Neuronal stem cell (in vitro differentiated cells): ENCODE data around the gene PRKCI.
"Not testable (repeated sequence)": the region's sequence is repeated elsewhere in the genome, so short reads cannot be mapped to it uniquely, and the experiment has no call there.

Experiments used
- DNase-seq: peaks from one replicate; pipeline ENCODE4 v3.0.0-alpha.2; 2013; ENCODE audit warnings: low spot score
- H2AFZ ChIP-seq: one replicate; pipeline ENCODE4 v1.6.1; 2013; ENCODE audit warnings: mild to moderate bottlenecking, low read length, inconsistent platforms
- H2AK5ac ChIP-seq: 2 replicates; pipeline ENCODE4 v1.6.1; 2013; ENCODE audit warnings: low read depth, mild to moderate bottlenecking, inconsistent platforms, low read length, moderate library complexity, mixed read lengths
- H2BK120ac ChIP-seq: 2 replicates; pipeline ENCODE4 v1.6.1; 2013; ENCODE audit warnings: low read depth, mild to moderate bottlenecking, inconsistent platforms, low read length, moderate library complexity, mixed read lengths
- H2BK12ac ChIP-seq: one replicate; pipeline ENCODE4 v1.6.1; 2013; ENCODE audit warnings: low read length, inconsistent platforms
- H2BK15ac ChIP-seq: 2 replicates; pipeline ENCODE4 v1.6.1; 2013; ENCODE audit warnings: mild to moderate bottlenecking, low read length, inconsistent platforms, mixed read lengths
- H2BK5ac ChIP-seq: one replicate; pipeline ENCODE4 v1.6.1; 2013; ENCODE audit warnings: inconsistent platforms, mild to moderate bottlenecking, low read length, moderate library complexity
- H3K14ac ChIP-seq: one replicate; pipeline ENCODE4 v1.6.1; 2013; ENCODE audit warnings: low read length, inconsistent platforms
- H3K18ac ChIP-seq: 2 replicates; pipeline ENCODE4 v1.6.1; 2013; ENCODE audit warnings: low read length, inconsistent platforms
- H3K23ac ChIP-seq: 2 replicates; pipeline ENCODE4 v1.6.1; 2013; ENCODE audit warnings: low read depth, mild to moderate bottlenecking, mixed read lengths, low read length, inconsistent platforms; ENCODE audit not compliant: poor library complexity
- H3K27ac ChIP-seq: replicated peaks from 3 replicates; pipeline ENCODE4 v1.5.1; 2013; ENCODE audit warnings: low read length, inconsistent platforms
- H3K27me3 ChIP-seq, 3 experiments: 2 replicates each; pipeline ENCODE4 v1.6.1; 2013; ENCODE audit warnings: low read length in 3 of 3, mild to moderate bottlenecking in 2 of 3, inconsistent platforms in 1 of 3, low read depth in 1 of 3, mixed read lengths in 1 of 3, moderate library complexity in 1 of 3; ENCODE audit not compliant: control insufficient read depth in 3 of 3, insufficient read depth in 3 of 3
- H3K36me3 ChIP-seq, 2 donors: replicated peaks in 1 of 2; 2 replicates each; pipeline ENCODE4 v1.6.1; 2013; ENCODE audit warnings: low read length in 2 of 2; ENCODE audit not compliant: control insufficient read depth in 2 of 2, insufficient read depth in 2 of 2
- H3K4ac ChIP-seq: 2 replicates; pipeline ENCODE4 v1.6.1; 2013; ENCODE audit warnings: inconsistent platforms, mild to moderate bottlenecking, low read length, moderate library complexity
- H3K4me1 ChIP-seq, 2 donors: 1 replicate in 1 of 2; 2 replicates in 1 of 2; pipeline ENCODE4 v1.6.1; 2013; ENCODE audit warnings: low read length in 2 of 2, low read depth in 1 of 2; ENCODE audit not compliant: control insufficient read depth in 2 of 2, insufficient read depth in 1 of 2
- H3K4me2 ChIP-seq: one replicate; pipeline ENCODE4 v1.6.1; 2013; ENCODE audit warnings: mild to moderate bottlenecking, low read length, inconsistent platforms; ENCODE audit not compliant: insufficient read depth, poor library complexity, severe bottlenecking
- H3K4me3 ChIP-seq, 2 donors: 2 replicates each; pipeline ENCODE4 v1.5.1; 2013; ENCODE audit warnings: low read length in 2 of 2, mild to moderate bottlenecking in 2 of 2, inconsistent platforms in 1 of 2, moderate library complexity in 1 of 2
- H3K79me1 ChIP-seq: one replicate; pipeline ENCODE4 v1.6.1; 2013; ENCODE audit warnings: low read depth, mild to moderate bottlenecking, inconsistent platforms, low read length, moderate library complexity
- H3K9ac ChIP-seq: one replicate; pipeline ENCODE4 v1.6.1; 2013; ENCODE audit warnings: mild to moderate bottlenecking, low read depth, low read length, inconsistent platforms; ENCODE audit not compliant: poor library complexity
- H3K9me3 ChIP-seq, 2 donors: replicated peaks in 1 of 2; 2 replicates each; pipeline versions ENCODE3 to v1.6.1; 2013; ENCODE audit warnings: low read length in 2 of 2, mild to moderate bottlenecking in 2 of 2, inconsistent platforms in 1 of 2, low read depth in 1 of 2, mixed read lengths in 1 of 2, moderate library complexity in 1 of 2; ENCODE audit not compliant: control insufficient read depth in 2 of 2, insufficient read depth in 1 of 2
- H4K8ac ChIP-seq: one replicate; pipeline ENCODE4 v1.6.1; 2013; ENCODE audit warnings: low read depth, mild to moderate bottlenecking, inconsistent platforms, low read length, moderate library complexity
- H4K91ac ChIP-seq: one replicate; pipeline ENCODE4 v1.6.1; 2013; ENCODE audit warnings: low read length, low read depth, mild to moderate bottlenecking, inconsistent platforms; ENCODE audit not compliant: poor library complexity
- WGBS, 2 donors: extraction: QIAGEN DNeasy Blood & Tissue Kit; methylation state at CpG; one replicate each; pipeline ENCODE4 v1.1.7; 2013; ENCODE audit warnings: missing lambda C conversion rate in 2 of 2, mixed read lengths in 1 of 2; ENCODE audit not compliant: insufficient read length in 2 of 2, insufficient replicate concordance in 1 of 2; ENCODE audit errors: extremely low coverage in 2 of 2; 5-methylcytosine and 5-hydroxymethylcytosine counted together

PRKCI gene

DNA sequence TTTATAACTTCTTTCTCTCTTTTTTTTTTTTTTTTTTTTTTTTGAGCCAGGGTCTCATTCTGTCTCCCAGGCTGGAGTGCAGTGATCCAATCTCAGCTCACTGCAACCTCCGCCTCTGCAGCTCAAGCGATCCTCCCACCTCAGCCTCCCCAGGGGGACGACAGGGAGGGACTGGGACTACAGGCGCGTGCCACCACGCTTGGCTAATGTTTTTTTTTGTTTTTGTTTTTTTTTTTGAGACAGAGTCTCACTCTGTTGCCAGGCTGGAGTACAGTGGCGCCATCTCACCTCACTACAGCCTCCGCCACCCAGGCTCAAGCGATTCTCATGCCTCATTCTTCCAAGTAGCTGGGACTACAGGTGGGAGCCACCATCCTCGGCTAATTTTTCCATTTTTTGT is 17.7 kb upstream of the PRKCI start:
- peaks cover 0 to 2% of the 10 kb centered on the region in 2 donors for H3K4me1 ChIP-seq
- H4K8ac ChIP-seq: no peak overlapping the region
- no peak overlapping the region for H3K14ac ChIP-seq
- no peak overlapping the region for H3K18ac ChIP-seq
- no peaks in the 10 kb centered on the region for H3K79me1 ChIP-seq
- H3K36me3 ChIP-seq: no peaks in the 10 kb centered on the region
- H2BK5ac ChIP-seq: no peak overlapping the region
- H2BK120ac ChIP-seq: no peak overlapping the region
- no peaks in the 10 kb centered on the region for H3K27me3 ChIP-seq
- H3K9ac ChIP-seq: no peak overlapping the region
- no peak for DNase-seq
- H3K23ac ChIP-seq: no peak overlapping the region
- no peak overlapping the region for H2AFZ ChIP-seq
- no CpG with 5 or more reads among the region's 10 CpGs for WGBS, 2 donors
- H2BK15ac ChIP-seq: no peak overlapping the region
- H3K4ac ChIP-seq: no peak overlapping the region
- no peaks in the 10 kb centered on the region for H3K9me3 ChIP-seq
- no peak overlapping the region for H2BK12ac ChIP-seq
- H4K91ac ChIP-seq: no peak overlapping the region
- no peak overlapping the region for H2AK5ac ChIP-seq
- H3K4me3 ChIP-seq: no peak overlapping the region
- H3K4me2 ChIP-seq: no peak overlapping the region
- H3K27ac ChIP-seq: no peak overlapping the region

GRCh38 chr3:170205302-170205701 is 16.9 kb upstream of the PRKCI start:
- no peak for DNase-seq
- Histone ChIP-seq H3K14ac (no peak overlapping the region), H3K27ac (no peak overlapping the region), H2BK15ac (no peak overlapping the region), H3K23ac (no peak overlapping the region), H3K79me1 (no peaks in the 10 kb centered on the region), H4K91ac (no peak overlapping the region), H4K8ac (no peak overlapping the region), H3K4me2 (no peak overlapping the region), H2BK120ac (no peak overlapping the region), H2BK5ac (no peak overlapping the region), H2AK5ac (no peak overlapping the region), H3K9ac (no peak overlapping the region), H3K4me1 (peaks cover 0 to 2% of the 10 kb centered on the region in 2 donors), H3K36me3 (no peaks in the 10 kb centered on the region), H3K4me3 (no peak overlapping the region), H3K4ac (no peak overlapping the region), H3K9me3 (no peaks in the 10 kb centered on the region), H2AFZ (no peak overlapping the region), H2BK12ac (no peak overlapping the region), H3K18ac (no peak overlapping the region), H3K27me3 (no peaks in the 10 kb centered on the region)
- WGBS, 2 donors: no CpG with 5 or more reads among the region's 2 CpGs

DNA sequence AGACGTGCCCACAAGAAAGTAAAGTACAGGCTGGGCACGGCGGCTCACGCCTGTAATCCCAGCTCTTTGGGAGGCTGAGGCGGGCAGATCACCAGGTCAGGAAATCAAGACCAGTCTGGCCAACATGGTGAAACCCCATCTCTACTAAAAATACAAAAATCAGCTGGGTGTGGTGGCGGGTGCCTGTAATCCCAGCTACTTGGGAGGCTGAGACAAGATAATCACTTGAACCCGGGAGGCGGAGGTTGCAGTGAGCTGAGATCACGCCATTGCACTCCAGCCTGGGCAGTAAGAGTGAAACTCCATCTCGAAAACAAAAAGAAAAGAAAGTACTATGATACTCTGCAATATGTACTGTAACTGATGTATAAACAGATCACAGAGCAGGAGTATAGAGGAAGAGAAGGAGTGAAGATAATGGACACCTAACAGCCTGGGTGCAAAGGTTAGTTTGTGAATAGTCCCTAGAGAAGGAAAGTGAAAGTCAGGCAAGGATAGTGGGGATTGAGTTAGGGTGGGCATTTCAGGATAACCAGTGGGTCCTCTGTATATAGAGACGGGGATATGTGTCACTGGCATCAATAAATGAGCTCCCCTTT is 16.0 kb upstream of the PRKCI start:
- not testable (repeated sequence) for H3K27me3 ChIP-seq, H4K8ac ChIP-seq, H2BK120ac ChIP-seq, H3K18ac ChIP-seq, H2AFZ ChIP-seq, H3K27ac ChIP-seq, H3K79me1 ChIP-seq, H2BK12ac ChIP-seq, H3K9ac ChIP-seq, H3K14ac ChIP-seq, H3K4ac ChIP-seq, DNase-seq, H2BK5ac ChIP-seq, H3K4me2 ChIP-seq, H2AK5ac ChIP-seq, H2BK15ac ChIP-seq, H4K91ac ChIP-seq, H3K36me3 ChIP-seq, H3K9me3 ChIP-seq, H3K4me1 ChIP-seq, H3K23ac ChIP-seq, H3K4me3 ChIP-seq
- WGBS, 2 donors: no CpG with 5 or more reads among the region's 11 CpGs

DNA sequence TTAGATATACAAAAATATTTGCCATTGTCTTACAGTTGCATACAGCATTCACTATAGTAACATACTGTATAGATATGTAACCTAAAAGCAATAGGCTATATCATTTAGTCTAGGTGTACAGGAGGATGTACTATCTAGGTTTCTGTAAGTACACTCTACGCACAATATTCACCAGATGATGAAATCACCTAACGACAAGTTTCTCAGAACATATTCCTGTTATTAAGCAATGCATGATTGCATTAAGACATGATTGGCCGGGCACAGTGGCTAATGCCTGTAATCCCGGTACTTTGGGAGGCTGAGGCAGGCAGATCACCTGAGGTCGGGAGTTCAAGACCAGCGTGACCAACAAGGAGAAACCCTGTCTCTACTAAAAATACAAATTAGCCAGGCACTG is 14.5 kb upstream of the PRKCI start:
- no peak overlapping the region for H2BK15ac ChIP-seq
- H4K91ac ChIP-seq: no peak overlapping the region
- H2AFZ ChIP-seq: no peak overlapping the region
- H3K18ac ChIP-seq: no peak overlapping the region
- H3K4me2 ChIP-seq: no peak overlapping the region
- H3K36me3 ChIP-seq: no peaks in the 10 kb centered on the region
- peaks cover 0 to 2% of the 10 kb centered on the region in 2 donors for H3K4me1 ChIP-seq
- no peak overlapping the region for H2BK120ac ChIP-seq
- no CpG with 5 or more reads among the region's 6 CpGs for WGBS, 2 donors
- H2BK5ac ChIP-seq: no peak overlapping the region
- no peak overlapping the region for H3K9ac ChIP-seq
- no peak overlapping the region for H3K14ac ChIP-seq
- no peak overlapping the region for H3K27ac ChIP-seq
- DNase-seq: no peak
- no peaks in the 10 kb centered on the region for H3K9me3 ChIP-seq
- H3K23ac ChIP-seq: no peak overlapping the region
- H2BK12ac ChIP-seq: no peak overlapping the region
- H3K4me3 ChIP-seq: no peak overlapping the region
- no peaks in the 10 kb centered on the region for H3K27me3 ChIP-seq
- no peak overlapping the region for H2AK5ac ChIP-seq
- H4K8ac ChIP-seq: no peak overlapping the region
- H3K4ac ChIP-seq: no peak overlapping the region
- H3K79me1 ChIP-seq: no peaks in the 10 kb centered on the region
